RPMI8226 (cell line): Measurements from ENCODE around the gene GRIFIN.
A peak's percentile ranks its signal among the peaks of the same experiment; 100 is the strongest.

ENCODE experiments used
- DNase-seq: peaks from one replicate; pipeline ENCODE4 v3.0.0-alpha.2; 2015

The GRIFIN gene

GRCh38 chr7:2452643-2453270 is 23.4 kb downstream of the GRIFIN start:
- DNase-seq, result no peak

- DNase-seq, result peak; percentile 37
These were observed 24.1 kb downstream of the GRIFIN start for GRCh38 chr7:2452074-2452507.

GRCh38 chr7:2451171-2452073 is 24.8 kb downstream of the GRIFIN start:
- DNase-seq, result peak; percentile 92

- DNase-seq, result peak; percentile 29
These were observed 25.7 kb downstream of the GRIFIN start for GRCh38 chr7:2450198-2451107.

GRCh38 chr7:2446676-2447075 is 29.5 kb downstream of the GRIFIN start:
- DNase-seq, result no peak

GRCh38 chr7:2445898-2446555 is 30.2 kb downstream of the GRIFIN start:
- DNase-seq, result no peak

- DNase-seq, result no peak
These were observed 31.2 kb downstream of the GRIFIN start for GRCh38 chr7:2445047-2445446.

DNA sequence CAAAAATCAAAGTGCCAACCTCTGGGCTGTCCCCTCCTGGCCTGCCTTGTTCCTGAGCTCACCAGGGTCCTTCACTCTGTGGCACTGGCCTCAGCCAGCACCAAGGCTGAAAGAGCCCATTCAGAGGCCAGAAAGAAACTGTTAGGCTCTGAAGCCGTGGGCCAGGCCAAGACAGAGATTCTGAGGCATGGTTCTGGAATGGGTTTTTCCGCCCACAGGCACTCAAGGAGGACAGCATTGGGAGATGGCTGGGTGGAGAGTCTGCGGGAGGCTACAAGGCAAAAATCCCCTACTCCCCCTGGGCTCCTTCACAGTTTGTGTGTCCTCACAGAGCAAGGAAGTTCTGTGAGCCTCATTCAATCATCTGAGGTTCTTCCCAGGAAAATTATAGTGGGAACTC is 31.7 kb downstream of the GRIFIN start:
- no peak for DNase-seq

GRCh38 chr7:2443491-2443890 is 32.7 kb downstream of the GRIFIN start:
- no peak for DNase-seq

DNA sequence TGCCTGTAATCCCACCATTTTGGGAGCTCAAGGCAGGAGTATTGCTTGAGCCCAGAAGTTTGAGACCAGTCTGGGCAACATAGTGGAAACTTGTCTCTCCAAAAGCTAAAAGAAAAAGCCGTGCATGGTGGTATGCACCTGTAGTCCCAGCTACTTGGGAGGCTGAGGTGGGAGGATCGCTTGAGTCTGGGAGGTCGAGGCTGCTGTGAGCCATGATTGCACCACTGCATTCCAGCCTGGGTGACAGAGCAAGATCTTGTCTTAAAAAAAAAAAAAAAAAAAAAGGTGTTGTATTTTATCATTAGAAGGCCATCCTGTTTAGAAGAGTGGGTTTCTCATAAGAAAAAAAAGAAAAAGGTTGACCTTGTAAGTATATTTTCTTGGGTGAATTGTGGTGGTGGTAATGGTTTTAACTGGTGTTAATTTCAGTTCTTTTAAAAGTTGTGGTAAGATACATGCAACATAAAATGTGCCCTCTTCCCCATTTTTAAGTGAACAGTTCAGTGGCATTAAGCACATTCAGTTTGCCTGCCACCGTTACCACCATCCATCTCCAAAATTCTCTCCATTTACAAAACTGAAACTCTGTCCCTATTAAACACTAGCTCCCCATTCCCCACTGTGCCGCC is 34.7 kb downstream of the GRIFIN start:
- no peak for DNase-seq

DNA sequence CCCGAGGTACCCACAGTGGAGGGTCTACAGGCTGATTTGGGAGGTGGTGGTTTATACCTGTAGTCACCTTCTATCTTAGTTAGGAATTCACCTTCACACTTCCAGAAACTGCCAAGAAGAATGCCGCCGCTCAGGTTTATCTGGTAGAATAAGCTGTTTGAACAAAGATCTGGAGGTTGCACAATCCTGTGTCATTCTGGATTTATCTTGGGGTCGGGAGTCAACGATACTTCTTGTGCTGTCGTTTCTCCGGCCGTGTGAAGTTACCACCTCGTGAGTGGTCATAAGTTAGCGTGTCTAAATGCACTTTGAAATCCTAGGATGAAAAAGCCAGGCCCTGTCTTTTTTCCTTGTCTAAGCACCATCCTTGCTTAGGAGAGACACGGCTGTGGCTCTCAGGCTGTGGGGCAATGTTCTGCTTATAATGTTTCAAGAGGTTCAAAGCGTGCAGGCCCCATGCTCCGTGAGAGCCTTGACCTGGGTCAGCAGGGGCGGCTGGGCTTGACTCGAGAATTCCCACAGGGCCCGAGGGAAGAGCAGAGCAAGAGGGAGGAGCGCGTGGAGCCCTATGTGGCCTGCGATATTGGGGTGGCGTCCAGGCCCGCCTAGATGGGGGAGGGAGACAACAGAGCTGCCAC is 35.5 kb downstream of the GRIFIN start:
- no peak for DNase-seq

GRCh38 chr7:2438775-2439174 is 37.4 kb downstream of the GRIFIN start:
- DNase-seq, result no peak

DNA sequence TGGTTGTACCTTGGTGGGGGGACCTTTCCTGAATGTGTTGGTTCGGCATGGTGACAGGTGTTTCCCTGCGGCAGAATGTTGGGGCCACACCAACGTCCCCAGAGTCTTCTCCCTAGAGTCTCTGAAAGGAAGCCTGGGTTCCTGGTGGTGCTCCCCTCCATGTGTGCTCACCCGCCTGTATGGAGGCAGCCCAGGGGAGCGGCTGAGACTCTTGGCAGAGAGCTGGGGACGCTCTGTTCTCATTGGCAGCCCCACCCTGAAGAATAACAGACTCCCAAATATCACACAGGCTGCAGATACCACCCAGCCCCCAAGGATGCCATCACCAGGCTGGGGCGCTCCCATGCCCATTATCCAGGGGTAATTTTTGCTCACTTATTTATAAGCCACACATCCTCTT is 38.0 kb downstream of the GRIFIN start:
- no peak for DNase-seq

DNA sequence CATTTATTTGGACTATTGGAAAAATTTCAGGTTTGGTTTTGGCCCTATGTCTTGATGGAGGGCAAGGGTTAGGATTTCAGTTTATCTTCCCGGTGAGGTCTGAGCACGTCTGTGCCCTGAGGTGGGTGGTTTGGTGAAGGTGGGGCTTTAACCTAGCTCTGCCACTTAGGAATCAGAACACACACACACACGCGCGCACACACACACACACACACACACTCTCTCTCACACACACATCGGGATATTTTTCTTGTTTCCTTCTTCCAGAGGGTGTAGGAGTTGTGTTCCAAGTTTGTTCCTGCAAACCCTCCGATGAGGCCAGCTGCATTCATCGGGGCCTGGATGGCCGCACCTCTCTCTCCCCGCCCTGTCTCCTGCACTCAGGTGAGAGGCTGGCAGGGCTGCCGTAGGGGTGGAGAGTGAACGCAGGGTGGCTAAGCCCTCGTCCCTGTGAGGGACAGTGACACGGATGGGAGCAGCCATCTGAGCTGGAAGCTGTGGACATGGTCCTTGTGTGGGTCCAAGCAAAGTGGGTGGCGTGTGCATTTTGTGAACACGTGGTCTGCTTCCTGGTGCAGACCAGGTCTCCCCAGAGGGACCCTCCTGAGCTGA is 38.6 kb downstream of the GRIFIN start:
- DNase-seq, result no peak

GRCh38 chr7:2437136-2437535 is 39.1 kb downstream of the GRIFIN start:
- DNase-seq, result no peak

- no peak for DNase-seq
These were observed 39.7 kb downstream of the GRIFIN start for GRCh38 chr7:2436341-2437104.

DNA sequence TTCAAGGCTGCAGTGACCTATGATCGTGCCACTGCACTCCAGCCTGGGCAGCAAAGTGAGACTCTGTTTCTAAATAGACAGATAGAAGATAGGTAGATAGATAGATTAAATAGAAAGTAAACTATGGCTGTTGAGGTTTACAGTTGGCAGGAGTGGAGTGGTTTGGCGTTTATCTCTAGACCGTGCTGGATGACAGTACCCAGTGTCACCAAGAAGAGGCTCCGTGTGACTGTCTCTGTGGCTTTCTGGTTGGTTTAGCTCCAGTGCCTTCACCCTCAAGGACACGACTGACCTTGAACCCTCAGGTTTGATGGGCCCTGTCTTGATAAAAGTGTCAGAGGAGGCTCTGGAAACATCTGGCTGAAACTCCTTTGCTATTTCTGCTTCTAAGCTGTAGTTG is 41.1 kb downstream of the GRIFIN start:
- no peak for DNase-seq

DNA sequence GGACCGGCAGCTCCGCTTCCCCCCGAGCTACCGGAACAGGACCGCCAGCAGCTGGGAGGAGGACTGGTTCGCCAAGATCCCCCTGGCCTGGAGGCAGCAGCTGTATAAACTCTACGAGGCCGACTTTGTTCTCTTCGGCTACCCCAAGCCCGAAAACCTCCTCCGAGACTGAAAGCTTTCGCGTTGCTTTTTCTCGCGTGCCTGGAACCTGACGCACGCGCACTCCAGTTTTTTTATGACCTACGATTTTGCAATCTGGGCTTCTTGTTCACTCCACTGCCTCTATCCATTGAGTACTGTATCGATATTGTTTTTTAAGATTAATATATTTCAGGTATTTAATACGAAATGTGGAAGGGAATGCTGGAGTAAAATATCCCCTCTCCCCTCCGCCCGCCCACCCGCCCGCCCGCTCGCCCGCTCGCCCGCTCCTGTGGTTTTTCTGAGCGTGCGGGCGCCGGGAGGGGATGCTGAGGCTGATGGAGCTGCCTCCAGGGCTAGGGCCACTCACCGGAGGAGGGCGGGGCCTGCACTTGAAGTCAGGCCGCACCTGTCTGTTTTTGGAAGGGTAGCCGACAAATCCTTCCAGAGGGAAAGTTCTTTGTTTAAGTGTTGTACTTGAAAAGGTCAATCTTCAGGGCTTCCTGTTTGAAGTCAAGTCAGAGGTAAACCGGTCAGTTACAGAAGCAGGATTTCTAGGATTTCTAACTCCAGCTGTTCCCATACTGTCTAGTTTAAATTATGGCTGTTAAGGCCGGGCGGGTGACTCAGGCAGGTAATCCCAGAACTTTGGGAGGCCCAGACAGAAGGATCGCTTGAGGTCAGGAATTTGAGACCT is 42.3 kb downstream of the GRIFIN start:
- no peak for DNase-seq

GRCh38 chr7:2432910-2433712 is 43.1 kb downstream of the GRIFIN start:
- DNase-seq, result no peak
